Cardiac muscle cell (in vitro differentiated cells and primary cell): ENCODE results near the gene SETBP1. TPM values are rescaled to one million over a fixed set of nuclear protein-coding genes. Genes with fewer than 3 reads are reported as not detected.
A peak's percentile ranks its signal among the peaks of the same experiment; 100 is the strongest.

Source experiments
- DNase-seq, 2 donors: peaks; one replicate each; pipeline versions ENCODE4 v3.0.0 to v3.0.0-alpha.2; 2010 to 2017; ENCODE audit warnings: low read depth in 1 of 2, low spot score in 1 of 2
- H3K27ac ChIP-seq: fragments of 200-600 bp; sonication (generic); 2 replicates; pipeline ENCODE4 v1.5.1; 2016
- H3K27me3 ChIP-seq: fragments of 200-600 bp; sonication (generic); 2 replicates; pipeline ENCODE4 v1.6.0; 2016; ENCODE audit warnings: control low read depth
- H3K36me3 ChIP-seq: fragments of 200-600 bp; sonication (generic); 2 replicates; pipeline ENCODE4 v1.5.1; 2016; ENCODE audit warnings: control low read depth
- H3K4me1 ChIP-seq: fragments of 200-600 bp; sonication (generic); 2 replicates; pipeline ENCODE4 v1.8.1; 2017; ENCODE audit warnings: low read depth, mild to moderate bottlenecking, mixed run types
- H3K4me3 ChIP-seq: fragments of 200-600 bp; sonication (generic); 2 replicates; pipeline ENCODE4 v1.5.1; 2016; ENCODE audit warnings: mild to moderate bottlenecking
- H3K9me3 ChIP-seq: fragments of 200-600 bp; sonication (generic); 2 replicates; pipeline ENCODE4 v1.5.1; 2017; ENCODE audit warnings: low read depth, mild to moderate bottlenecking, control low read depth
- CTCF ChIP-seq: IDR thresholded peaks from 2 replicates; pipeline ENCODE4 v1.5.1; 2012; ENCODE audit warnings: low read depth, mild to moderate bottlenecking, low read length
- polyA plus RNA-seq: library from polyadenylated mRNA; unstranded; fragments of >200 nt; fragmentation: Nextera tagmentation; extraction: Ambion mirVana; gene quantifications from 2 replicates; pipeline ENCODE4 v1.2.1, GENCODE V29; 2016
- total RNA-seq: library from RNA; depleted of rRNA; stranded (reverse); fragments of >200 nt; gene quantifications from 2 replicates; pipeline ENCODE4 v1.2.3, GENCODE V29; 2016

Gene SETBP1
- total and polyA plus RNA-seq, 2 experiments from 2014 or later: 6.3 to 30.6 TPM

GRCh38 chr18:44671914-44672313 lies 8.8 kb upstream of the SETBP1 start:
- H3K4me1 ChIP-seq: peaks cover 11% of the 10 kb centered on the region
- no peak for DNase-seq
- H3K36me3 ChIP-seq: no peaks in the 10 kb centered on the region
- no peak for TF ChIP-seq CTCF
- H3K4me3 ChIP-seq: no peak overlapping the region
- H3K27me3 ChIP-seq: no peaks in the 10 kb centered on the region
- H3K9me3 ChIP-seq: no peaks in the 10 kb centered on the region
- H3K27ac ChIP-seq: no peak overlapping the region

DNA sequence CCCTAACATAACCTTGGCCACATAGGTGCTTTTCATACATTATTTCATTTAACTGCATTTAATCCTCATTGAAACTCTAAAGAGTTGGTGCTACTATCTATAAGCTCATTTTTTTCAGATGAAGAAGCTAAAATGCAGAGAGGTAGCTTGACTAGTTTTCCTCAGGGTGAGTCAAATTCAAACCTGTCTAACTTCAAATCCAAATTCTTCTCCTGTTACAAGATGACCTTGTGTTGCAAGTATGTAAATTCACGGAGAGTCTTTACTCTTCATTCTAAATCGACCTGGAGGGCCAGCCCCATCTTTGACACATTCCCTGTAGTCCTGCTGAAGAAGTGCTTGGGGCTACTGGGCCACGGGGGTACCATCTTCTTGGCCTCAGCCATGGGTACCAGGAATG lies 8.2 kb upstream of the SETBP1 start:
- TF ChIP-seq CTCF: no peak
- Histone ChIP-seq H3K4me3 (no peak overlapping the region), H3K36me3 (no peaks in the 10 kb centered on the region), H3K27me3 (no peaks in the 10 kb centered on the region), H3K4me1 (peaks cover 11% of the 10 kb centered on the region), H3K27ac (no peak overlapping the region), H3K9me3 (no peaks in the 10 kb centered on the region)
- DNase-seq: no peak

GRCh38 chr18:44673256-44673880 lies 7.3 kb upstream of the SETBP1 start:
- H3K9me3 ChIP-seq: no peaks in the 10 kb centered on the region
- peaks cover 7% of the 10 kb centered on the region for H3K4me1 ChIP-seq
- no peak for TF ChIP-seq CTCF
- no peak for DNase-seq
- H3K36me3 ChIP-seq: no peaks in the 10 kb centered on the region
- no peak overlapping the region for H3K27ac ChIP-seq
- H3K27me3 ChIP-seq: no peaks in the 10 kb centered on the region
- H3K4me3 ChIP-seq: no peak overlapping the region

GRCh38 chr18:44677933-44678332 lies 2.8 kb upstream of the SETBP1 start:
- Histone ChIP-seq H3K27me3 (no peaks in the 10 kb centered on the region), H3K4me3 (no peak overlapping the region), H3K9me3 (no peaks in the 10 kb centered on the region), H3K36me3 (no peaks in the 10 kb centered on the region), H3K27ac (no peak overlapping the region), H3K4me1 (peaks cover 8% of the 10 kb centered on the region)
- no peak for TF ChIP-seq CTCF
- DNase-seq: no peak

DNA sequence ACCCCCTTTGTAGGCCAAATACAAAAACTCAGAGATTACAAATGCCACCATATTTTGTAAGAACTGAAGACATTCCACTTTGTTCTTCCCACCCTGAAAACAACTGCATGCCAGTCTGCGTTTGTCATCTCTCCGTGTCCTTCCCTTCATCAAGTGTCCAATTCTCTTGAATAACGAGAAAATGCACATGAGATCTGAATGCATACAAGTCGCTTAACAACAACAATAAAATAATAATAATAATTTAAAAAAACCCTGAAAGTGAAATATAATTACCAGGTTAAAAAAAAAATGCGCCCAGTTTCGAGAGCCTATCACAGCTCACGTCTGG lies 2.0 kb upstream of the SETBP1 start:
- no peak for DNase-seq
- no peak overlapping the region for H3K27ac ChIP-seq
- peak overlapping the region; percentile 94 for H3K4me3 ChIP-seq
- no peaks in the 10 kb centered on the region for H3K27me3 ChIP-seq
- no peak for TF ChIP-seq CTCF
- no peaks in the 10 kb centered on the region for H3K9me3 ChIP-seq
- no peaks in the 10 kb centered on the region for H3K36me3 ChIP-seq
- peaks cover 15% of the 10 kb centered on the region for H3K4me1 ChIP-seq
